Activated CD4-positive, alpha-beta T cell treated with anti-CD3 and anti-CD28 coated beads for 4 hours (primary cell): ENCODE data around the gene HIRA.
"Not testable (repeated sequence)": the region's sequence is repeated elsewhere in the genome, so short reads cannot be mapped to it uniquely, and the experiment has no call there.

Source experiments
- DNase-seq, 2 donors: peaks; one replicate each; pipeline ENCODE4 v3.0.0-alpha.2; 2020

The HIRA gene

GRCh38 chr22:19438298-19438697, 6.8 kb upstream of the HIRA start:
- no peak for DNase-seq

- not testable (repeated sequence) for DNase-seq
Observed at GRCh38 chr22:19436444-19437161, 5.1 kb upstream of the HIRA start.

GRCh38 chr22:19434829-19435580, 3.5 kb upstream of the HIRA start:
- no peak for DNase-seq

- DNase-seq = no peak
Observed at GRCh38 chr22:19434401-19434800, 2.9 kb upstream of the HIRA start.

- DNase-seq = peak; percentile 87 to 91
Observed at GRCh38 chr22:19432133-19432851, 759 bp upstream of the HIRA start, which contains the start of gene MRPL40. Gene MRPL40 (plus strand): TSS chr22:19432545. CDS start chr22:19432555, 10 bp downstream.

GRCh38 chr22:19430890-19431541, 517 bp downstream of the HIRA start:
- peak in 1 of 2 donors; percentile 16 for DNase-seq

GRCh38 chr22:19429950-19430889, 1.3 kb downstream of the HIRA start:
- peak in 1 of 2 donors; percentile 21 for DNase-seq

- no peak for DNase-seq
Observed at GRCh38 chr22:19424186-19424500, 7.4 kb downstream of the HIRA start.

GRCh38 chr22:19422440-19423301, 8.9 kb downstream of the HIRA start:
- no peak for DNase-seq

GRCh38 chr22:19420321-19420720, 11.2 kb downstream of the HIRA start:
- DNase-seq = no peak

- peak in 1 of 2 donors; percentile 4 for DNase-seq
Observed at GRCh38 chr22:19419464-19420178, 11.9 kb downstream of the HIRA start.

- no peak for DNase-seq
Observed at GRCh38 chr22:19419086-19419463, 12.5 kb downstream of the HIRA start.

GRCh38 chr22:19412923-19413322, 18.6 kb downstream of the HIRA start:
- no peak for DNase-seq

GRCh38 chr22:19412478-19412877, 19.1 kb downstream of the HIRA start:
- DNase-seq = no peak

GRCh38 chr22:19411690-19412045, 19.9 kb downstream of the HIRA start:
- no peak for DNase-seq

GRCh38 chr22:19410941-19411689, 20.4 kb downstream of the HIRA start:
- no peak for DNase-seq

GRCh38 chr22:19407649-19408606, 23.6 kb downstream of the HIRA start:
- DNase-seq = no peak

- no peak for DNase-seq
Observed at GRCh38 chr22:19406846-19407245, 24.7 kb downstream of the HIRA start.
